ENCODE results near the gene ANKRD65.

Gene ANKRD65

GRCh38 chr1:1441002-1441888 is 20.2 kb upstream of the ANKRD65 start:
- DNase-seq, result peak; percentile 20

- no peak for DNase-seq
Observed at GRCh38 chr1:1440262-1441001, 19.4 kb upstream of the ANKRD65 start.

- DNase-seq, result no peak
Observed at GRCh38 chr1:1439546-1440261, 18.6 kb upstream of the ANKRD65 start.

GRCh38 chr1:1438531-1439381 is 17.7 kb upstream of the ANKRD65 start:
- DNase-seq, result no peak

GRCh38 chr1:1437904-1438376 is 16.9 kb upstream of the ANKRD65 start:
- no peak for DNase-seq

- no peak for DNase-seq
Observed at GRCh38 chr1:1437033-1437903, 16.2 kb upstream of the ANKRD65 start.

- DNase-seq, result no peak
Observed at GRCh38 chr1:1436630-1437032, 15.6 kb upstream of the ANKRD65 start.

- no peak for DNase-seq
Observed at GRCh38 chr1:1435911-1436629, 15.0 kb upstream of the ANKRD65 start.

GRCh38 chr1:1435106-1435903 is 14.2 kb upstream of the ANKRD65 start, which contains the start of gene VWA1:
TSS of gene VWA1 (plus strand) at chr1:1435690. CDS start at chr1:1435749, 59 bp downstream.
- peak; percentile 13 for DNase-seq

GRCh38 chr1:1434824-1435105 is 13.7 kb upstream of the ANKRD65 start:
- DNase-seq, result no peak

- DNase-seq, result no peak
Observed at GRCh38 chr1:1434131-1434823, 13.2 kb upstream of the ANKRD65 start.

- no peak for DNase-seq
Observed at GRCh38 chr1:1433804-1434130, 12.7 kb upstream of the ANKRD65 start.

GRCh38 chr1:1432951-1433803 is 12.1 kb upstream of the ANKRD65 start:
- DNase-seq, result no peak

GRCh38 chr1:1432274-1432950 is 11.3 kb upstream of the ANKRD65 start:
- no peak for DNase-seq

- DNase-seq, result no peak
Observed at GRCh38 chr1:1431845-1432273, 10.8 kb upstream of the ANKRD65 start.

- DNase-seq, result no peak
Observed at GRCh38 chr1:1430992-1431844, 10.1 kb upstream of the ANKRD65 start.
